HG03097 (cell line): ENCODE results near the gene TRPM2.
"Not testable (repeated sequence)": the region's sequence is repeated elsewhere in the genome, so short reads cannot be mapped to it uniquely, and the experiment has no call there.

Source experiments
- ATAC-seq: cut with Tn5 transposase; IDR thresholded peaks from one replicate; pipeline ENCODE4 v1.9.1; 2021; ENCODE audit not compliant: unreplicated experiment, low FRiP score

The TRPM2 gene

DNA sequence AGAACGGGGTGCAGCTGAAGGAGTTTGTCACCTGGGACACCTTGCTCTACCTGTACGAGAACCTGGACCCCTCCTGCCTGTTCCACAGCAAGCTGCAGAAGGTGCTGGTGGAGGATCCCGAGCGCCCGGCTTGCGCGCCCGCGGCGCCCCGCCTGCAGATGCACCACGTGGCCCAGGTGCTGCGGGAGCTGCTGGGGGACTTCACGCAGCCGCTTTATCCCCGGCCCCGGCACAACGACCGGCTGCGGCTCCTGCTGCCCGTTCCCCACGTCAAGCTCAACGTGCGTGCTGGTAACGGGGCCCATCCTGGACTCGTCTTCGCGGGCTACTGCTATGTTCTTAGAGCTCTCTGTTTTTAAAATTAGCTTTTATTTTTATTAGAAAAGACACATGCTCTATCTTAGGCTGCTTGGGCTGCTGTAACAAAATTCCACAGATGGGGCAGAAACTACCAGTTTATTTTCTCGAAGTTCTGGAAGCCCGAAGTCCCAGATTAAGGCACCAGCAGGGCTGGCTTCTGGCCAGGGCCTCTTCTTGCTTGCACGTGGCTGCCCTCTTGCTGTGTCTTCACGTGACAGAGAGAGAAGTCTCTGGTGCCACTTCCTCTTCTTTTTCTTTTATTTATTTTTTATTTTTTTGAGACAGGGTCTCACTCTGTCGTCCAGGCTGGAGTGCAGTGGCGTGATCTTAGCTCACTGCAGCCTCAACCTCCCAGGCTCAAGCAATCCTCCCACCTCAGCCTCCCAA lies 38.1 kb downstream of the TRPM2 start:
- no peak for ATAC-seq

DNA sequence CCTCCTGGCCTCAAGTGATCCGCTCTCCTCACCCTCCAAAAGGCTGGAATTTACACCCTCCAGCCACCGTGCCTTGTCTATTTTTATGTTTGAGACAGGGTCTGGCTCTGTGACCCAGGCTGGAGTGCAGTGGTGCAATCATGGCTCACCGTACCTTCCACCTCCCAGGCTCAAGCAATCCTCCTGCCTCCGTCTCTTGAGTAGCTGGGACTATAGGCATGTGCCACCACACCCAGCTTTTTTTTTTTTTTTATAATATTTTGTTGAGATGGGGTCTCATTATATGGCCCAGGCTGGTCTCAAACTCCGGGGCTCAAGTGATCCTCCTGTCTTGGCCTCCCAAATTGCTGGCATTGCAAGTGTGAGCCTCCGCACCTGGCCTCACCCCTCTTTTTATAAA lies 38.8 kb downstream of the TRPM2 start:
- ATAC-seq: no peak

DNA sequence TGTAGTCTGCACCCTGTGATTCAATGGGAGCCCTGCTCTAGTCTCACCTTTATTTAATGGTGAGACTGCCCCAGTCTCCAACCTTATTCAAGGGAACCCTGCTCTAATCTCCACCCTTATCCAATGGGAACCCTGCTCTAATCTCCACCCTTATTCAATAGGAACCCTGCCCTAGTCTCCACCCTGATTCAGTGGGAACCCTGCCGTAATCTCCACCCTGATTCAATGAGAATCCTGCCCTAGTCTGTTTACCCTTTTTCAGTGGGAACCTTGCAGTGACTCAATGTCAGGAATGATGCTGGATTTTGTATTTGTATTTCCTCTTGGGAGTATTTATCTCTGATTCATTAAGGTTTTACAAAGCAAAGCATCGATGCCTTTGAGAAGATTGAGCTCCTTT lies 39.5 kb downstream of the TRPM2 start:
- no peak for ATAC-seq

DNA sequence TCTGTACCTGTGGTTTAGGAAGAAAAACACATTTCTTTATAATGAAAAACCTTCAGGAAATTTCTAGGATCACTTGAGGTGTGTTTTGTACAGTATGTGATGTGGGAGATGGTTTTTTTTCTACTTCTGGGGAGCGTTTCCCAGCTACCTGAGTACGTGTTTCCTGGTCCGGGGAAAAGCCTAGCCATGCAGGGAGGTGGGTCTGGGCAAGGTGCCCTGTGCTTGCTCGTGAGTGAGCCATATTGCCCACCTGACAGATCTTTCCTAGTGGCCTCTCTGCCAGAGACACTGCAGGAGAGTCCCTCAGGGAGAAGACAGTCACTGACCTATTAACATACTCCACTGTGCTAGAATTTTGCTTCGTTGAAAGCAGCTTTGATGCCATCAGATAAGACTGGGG lies 41.3 kb downstream of the TRPM2 start:
- no peak for ATAC-seq

DNA sequence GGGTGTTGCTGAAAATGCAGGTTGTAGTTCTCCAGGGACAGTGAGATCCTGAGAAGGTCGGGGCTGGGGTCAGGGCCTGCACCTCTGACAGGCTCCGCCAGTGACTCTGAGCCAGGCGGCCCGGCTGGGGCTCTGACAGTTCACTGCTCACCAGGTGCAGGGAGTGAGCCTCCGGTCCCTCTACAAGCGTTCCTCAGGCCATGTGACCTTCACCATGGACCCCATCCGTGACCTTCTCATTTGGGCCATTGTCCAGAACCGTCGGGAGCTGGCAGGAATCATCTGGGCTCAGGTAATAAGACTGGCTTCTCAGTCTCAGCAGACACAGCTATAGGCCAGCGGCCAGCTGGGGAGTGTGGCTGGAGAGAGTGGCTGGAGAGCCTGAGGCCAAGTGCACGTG lies 41.8 kb downstream of the TRPM2 start:
- ATAC-seq: no peak

DNA sequence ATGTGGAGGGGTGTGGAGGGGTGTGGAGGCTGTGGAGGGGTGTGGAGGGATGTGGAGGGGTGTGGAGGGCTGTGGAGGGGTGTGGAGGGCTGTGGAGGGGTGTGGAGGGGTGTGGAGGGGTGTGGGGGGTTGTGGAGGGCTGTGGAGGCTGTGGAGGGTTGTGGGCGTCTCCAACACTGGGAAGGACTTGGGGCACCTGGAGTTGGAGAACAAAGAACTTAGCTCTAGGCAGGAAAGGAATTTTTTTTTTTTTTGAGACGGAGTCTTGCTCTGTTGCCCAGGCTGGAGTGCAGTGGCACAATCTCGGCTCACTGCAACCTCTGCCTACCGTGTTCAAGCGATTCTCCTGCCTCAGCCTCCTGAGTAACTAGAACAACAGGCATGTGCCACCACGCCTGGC lies 43.4 kb downstream of the TRPM2 start:
- ATAC-seq: not testable (repeated sequence)

DNA sequence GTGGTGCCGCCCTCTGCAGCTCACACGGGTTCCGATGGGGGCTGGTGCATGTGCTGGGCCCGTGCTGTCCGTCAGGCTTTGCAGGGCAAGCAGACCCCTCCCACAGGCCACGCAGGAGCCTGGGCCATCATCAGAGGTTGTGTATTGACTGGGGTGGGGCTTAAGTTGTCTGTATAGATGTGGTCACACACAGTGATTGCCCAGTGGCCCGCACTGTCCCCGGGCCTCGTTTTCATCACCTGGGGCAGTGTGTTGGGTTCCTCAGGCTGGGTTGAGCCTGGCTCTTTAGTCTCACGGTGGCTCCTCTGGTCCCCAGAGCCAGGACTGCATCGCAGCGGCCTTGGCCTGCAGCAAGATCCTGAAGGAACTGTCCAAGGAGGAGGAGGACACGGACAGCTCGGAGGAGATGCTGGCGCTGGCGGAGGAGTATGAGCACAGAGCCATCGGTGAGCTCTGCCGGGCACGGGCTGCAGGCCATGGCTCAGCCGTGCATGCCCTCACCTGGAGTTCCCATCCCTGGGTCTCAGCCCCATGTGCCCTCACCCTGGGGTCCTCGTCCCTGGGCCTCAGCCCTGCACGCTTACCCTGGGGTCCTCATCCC lies 44.1 kb downstream of the TRPM2 start:
- ATAC-seq: no peak

DNA sequence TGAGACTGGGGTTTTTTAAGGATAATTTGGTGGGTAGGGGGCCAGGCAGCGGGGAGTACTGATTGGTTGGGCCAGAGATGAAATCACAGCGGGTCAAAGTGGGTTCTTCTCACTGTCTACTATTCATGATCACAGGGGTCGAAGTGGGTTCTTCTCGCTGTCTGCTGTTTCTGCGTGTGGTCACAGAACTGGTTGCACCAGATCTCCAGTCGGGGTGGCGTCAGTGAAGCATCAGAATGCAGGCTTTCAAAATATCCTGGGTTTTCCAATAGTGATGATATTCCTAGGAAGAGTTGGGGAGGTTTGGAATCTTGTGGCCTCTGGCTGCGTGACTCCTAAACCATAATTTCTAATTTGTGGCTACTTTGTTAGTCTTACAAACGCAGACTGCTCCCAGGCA lies 45.1 kb downstream of the TRPM2 start:
- ATAC-seq: no peak

DNA sequence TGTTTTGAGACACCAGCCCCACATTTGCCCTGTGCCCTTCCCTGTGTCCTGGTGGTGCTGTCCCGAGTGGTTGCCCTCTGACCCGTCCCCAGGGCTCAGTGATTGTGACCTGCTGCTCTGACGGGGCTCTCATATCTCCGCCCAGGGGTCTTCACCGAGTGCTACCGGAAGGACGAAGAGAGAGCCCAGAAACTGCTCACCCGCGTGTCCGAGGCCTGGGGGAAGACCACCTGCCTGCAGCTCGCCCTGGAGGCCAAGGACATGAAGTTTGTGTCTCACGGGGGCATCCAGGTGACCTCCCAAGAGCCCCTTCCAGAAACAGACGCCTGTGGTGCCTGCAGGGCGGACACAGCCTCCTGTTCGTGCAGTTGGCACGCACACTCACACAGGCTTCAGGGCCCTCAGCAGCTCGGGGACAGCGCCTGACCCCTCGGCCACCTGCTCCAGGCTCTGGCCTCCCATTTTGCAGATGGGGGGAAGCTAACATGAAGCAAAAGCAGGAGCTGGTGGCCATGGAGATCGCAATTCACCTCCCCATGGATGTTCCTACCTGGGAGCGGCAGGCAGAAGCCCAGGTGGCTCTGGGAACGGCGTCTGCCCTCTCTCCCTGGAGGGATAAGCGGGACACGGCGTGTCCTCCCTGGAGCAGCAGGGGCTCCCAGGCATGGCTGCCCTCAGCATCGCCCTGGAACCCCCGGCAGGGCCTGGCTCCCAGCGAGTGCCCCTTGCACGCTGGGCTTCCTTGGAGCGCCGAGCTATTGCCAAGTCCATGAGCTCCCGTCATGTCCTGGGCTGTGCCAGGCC lies 45.9 kb downstream of the TRPM2 start:
- no peak for ATAC-seq

DNA sequence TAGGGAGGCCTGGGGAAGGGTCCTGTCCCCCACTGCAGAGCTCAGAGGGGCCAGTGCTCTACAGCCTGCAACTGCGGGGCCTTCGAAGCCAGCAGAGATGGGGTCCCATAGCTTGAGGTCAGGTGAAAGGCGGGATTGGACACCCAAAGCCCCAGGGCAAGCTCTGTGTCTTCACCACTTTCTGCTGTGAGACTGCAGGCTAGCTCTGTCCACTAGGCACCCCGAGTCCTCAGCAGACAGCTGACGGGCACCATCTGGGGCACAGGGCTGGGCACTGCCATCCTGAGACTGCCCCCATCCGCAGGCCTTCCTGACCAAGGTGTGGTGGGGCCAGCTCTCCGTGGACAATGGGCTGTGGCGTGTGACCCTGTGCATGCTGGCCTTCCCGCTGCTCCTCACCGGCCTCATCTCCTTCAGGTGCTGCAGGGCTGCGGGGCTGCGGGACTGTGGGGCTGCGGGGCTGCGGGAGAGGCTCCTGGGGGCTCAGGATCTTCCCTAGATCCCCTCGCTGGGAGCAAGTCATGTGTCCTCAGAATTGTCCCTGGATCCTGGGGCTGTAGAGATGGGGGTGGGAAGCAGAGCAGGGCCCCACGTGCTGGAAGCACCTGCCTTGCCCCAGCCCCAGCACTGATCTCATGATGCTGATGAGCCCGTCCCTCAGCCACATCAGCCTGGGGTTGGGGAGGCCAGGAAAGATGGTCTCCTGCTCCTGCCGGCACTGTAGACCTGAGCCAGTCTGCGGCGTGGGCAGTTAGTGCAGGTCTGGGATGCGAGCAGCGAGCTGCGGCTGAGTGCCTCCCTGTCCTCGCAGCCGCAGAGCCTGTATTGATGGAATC lies 46.8 kb downstream of the TRPM2 start:
- no peak for ATAC-seq

DNA sequence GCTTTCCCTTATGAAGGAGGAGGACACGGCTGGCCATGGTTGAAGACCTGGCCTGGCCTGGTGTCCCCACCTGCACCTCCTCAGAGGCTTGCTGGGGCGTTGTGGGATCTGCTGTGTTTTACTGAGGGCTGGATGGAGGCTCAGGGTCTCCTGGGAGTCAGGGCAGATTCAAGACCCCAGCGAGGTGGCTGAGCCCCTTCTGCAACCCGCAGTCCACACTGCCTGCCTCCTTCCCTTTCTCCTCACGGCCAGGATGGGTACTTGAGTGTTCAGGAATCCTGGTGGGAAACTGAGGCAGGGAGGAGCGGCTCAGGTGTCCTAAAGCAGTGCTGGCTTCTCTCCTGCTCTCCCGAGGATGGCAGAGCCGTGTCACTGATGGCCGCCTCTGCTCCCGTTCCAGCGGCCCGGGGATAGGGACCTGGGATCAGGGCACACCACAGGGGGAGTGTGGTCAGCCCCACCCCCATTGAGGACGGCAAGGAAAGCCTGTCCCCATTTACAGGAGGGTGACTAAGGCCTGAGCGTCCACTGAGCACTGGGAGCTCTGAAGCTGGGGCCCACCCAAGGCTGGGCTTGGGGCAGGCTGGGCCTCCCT lies 47.5 kb downstream of the TRPM2 start:
- ATAC-seq: no peak

DNA sequence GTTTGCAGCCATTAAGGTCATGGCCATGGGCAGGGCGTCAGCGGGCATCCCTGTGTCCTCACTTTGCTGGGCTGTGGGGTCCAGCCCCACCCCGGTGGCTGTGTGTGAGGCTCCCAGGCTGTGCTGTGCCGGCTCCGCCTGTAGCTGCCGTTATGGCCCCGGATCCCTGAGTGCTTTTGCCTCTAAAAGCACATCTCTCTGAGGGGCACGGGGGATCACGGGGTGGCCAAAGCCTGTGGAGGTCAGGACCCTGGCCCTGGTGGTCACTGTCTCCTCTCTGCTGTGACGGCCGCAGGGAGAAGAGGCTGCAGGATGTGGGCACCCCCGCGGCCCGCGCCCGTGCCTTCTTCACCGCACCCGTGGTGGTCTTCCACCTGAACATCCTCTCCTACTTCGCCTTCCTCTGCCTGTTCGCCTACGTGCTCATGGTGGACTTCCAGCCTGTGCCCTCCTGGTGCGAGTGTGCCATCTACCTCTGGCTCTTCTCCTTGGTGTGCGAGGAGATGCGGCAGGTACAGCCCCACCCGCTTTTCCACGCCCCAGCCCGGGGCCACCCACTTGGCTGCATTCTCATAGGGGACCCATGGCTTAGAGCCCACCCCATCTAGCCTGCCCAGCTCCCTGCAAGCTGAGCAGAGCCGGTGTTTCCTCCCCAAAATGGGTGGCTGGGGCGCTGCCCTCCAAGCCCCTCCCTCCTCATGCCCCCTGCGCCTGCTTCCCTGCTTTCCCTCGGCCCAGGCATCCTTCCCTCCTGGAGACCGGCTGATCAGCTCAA lies 48.2 kb downstream of the TRPM2 start:
- no peak for ATAC-seq

DNA sequence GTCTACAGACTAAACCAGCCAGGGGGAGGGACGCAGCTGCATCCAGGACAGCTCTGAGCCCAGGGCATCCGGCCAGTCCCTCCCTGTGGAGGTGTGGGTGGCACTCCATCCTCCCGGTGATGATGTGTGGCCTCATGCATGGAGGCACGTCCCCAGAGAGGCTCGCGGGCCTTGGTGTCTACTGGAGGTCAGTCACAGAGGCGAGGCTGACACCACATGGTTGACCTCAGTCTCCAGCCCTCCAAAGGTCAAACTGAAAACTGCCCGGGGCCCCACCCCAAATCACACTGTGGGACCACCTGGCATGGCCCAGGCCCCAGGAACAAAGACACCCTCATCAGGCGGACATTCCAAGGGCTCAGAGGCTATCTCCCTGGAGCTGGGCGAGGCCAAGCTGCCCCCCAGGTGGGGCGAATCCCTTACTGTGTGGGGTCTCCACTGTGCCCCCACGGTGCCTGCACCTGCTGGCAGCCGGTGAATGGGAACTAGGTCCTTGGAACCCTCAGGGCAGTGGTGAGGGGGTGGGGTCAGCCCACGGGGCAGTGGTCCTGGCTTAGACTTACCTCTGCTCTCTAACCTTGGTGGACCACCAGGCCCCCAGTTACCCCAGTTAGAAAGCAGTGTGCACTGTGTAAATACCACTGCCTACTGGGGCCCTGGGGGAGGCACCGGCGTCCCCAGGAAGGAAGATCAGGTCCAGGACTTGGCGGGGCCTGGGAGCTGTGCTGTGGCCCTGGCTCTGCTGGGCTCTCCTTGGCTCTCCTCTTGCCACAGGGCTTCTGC lies 49.1 kb downstream of the TRPM2 start:
- no peak for ATAC-seq

DNA sequence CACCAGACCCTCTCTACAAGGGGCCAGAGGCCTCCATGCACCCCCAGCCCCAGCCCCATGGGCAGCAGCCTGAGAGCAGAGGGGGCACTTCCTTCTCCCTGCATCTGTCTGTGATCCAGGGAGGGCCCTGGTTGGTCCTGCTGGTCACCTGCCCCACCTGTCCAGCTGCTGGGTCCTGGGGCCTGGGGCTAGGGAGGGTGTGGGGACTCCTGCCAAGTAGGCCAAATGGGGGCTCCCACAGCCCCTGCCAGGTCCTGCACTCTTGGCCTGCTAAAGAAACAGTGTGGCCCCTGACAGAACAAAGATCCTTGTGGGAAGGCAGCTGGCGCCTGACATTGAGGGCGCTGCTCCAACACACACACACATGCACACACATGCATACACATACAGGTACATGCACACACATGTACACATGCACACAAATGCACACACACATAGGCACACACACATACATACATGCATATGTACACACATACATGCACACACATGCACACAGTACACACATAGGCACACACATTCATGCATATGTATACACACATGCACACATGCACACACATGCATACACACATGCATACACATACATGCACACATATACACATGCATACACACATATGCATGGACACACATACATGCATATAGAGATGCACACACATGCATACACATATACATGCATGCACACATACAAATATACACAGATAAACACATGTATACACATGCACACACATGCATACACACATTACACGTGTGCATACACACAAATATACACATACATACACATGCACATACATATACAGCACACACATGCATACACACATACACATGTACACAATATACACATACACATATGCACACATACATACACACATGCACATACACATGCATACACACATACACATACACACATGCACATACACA lies 49.9 kb downstream of the TRPM2 start:
- ATAC-seq: no peak

DNA sequence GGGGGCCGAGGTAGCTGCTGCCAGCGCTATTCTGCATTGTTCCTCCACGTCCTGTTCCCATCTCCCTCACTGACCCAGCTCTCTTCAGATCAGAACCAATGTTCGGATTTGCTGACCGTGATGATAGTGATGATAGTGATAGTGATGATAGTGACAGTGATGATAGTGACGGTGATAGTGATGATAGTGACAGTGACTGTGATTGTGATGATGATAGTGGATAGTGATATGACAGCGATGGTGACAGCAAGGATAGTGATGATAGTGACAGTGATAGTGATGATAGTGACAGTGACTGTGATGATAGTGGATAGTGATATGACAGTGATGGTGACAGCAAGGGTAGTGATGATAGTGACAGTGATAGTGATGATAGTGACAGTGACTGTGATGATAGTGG lies 51.1 kb downstream of the TRPM2 start:
- ATAC-seq: not testable (repeated sequence)

DNA sequence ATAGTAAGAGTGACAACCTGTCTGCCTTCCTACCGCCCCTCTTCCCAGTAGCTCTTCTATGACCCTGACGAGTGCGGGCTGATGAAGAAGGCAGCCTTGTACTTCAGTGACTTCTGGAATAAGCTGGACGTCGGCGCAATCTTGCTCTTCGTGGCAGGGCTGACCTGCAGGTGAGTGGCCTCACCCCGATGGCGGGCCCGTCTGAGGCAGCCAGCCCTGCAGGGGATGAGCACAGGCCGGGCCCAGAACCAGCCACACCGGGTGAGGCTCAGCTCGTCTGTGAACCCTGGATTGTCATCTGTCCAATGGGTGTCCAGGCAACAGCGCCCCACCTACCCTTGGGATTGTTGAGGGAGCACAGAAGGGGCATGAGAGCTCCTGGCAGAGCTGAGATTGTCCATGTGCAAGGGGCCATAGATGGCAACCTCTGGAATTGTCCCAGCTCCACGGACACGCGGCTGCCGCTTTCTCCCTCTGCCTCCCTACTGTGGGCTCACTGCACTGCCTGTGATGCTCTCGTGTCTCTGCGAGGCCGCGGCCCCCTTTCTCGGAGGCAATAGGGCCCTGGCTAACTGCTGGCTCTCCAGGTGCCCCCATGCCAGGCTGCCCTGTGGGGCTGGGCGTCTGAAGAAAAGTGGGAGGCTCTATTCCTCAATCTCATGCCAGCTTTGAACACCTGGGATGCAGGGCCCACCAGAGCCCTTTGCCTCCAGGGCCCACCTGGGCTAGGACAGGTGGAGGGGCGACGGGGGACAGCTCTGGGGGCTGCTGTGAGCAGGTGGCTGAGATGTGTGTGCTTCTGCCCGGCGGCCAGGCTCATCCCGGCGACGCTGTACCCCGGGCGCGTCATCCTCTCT lies 51.9 kb downstream of the TRPM2 start:
- no peak for ATAC-seq
